ENCODE measurements around the gene TMEM273.

DNA sequence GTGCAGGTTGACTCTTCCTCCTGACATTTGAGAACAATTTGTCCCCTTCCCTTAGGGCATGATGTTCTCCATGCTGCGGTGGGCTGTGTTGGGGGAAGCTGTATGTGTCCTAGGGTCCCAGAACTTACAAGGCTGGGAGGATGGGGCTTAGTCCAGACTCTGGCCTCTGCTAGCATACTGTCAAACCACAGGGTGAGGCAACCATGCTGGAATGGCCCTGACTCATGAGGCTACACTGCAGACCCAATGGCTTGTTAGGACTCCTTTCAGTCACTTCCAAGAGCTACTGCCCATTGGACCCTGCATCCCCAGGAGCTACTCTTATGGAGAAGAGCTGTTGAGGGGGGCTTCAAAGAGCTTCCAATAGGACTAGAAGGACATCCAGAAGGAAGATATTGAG, 34.2 kb downstream of the TMEM273 start:
- TF ChIP-seq YY1 (IDR thresholded peaks at IDR 0.05; ENCODE audit: low read depth), result no peak
- TF ChIP-seq EP300 (IDR thresholded peaks at IDR 0.05; ENCODE audit: borderline replicate concordance), result no peak
- no peak for TF ChIP-seq EGR1 (IDR thresholded peaks at IDR 0.05)
- no peak for TF ChIP-seq CEBPB (IDR thresholded peaks at IDR 0.05)
- TF ChIP-seq, protein P1, sequence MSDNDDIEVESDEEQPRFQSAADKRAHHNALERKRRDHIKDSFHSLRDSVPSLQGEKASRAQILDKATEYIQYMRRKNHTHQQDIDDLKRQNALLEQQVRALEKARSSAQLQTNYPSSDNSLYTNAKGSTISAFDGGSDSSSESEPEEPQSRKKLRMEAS (IDR thresholded peaks at IDR 0.05), result no peak
- TF ChIP-seq, protein P2, sequence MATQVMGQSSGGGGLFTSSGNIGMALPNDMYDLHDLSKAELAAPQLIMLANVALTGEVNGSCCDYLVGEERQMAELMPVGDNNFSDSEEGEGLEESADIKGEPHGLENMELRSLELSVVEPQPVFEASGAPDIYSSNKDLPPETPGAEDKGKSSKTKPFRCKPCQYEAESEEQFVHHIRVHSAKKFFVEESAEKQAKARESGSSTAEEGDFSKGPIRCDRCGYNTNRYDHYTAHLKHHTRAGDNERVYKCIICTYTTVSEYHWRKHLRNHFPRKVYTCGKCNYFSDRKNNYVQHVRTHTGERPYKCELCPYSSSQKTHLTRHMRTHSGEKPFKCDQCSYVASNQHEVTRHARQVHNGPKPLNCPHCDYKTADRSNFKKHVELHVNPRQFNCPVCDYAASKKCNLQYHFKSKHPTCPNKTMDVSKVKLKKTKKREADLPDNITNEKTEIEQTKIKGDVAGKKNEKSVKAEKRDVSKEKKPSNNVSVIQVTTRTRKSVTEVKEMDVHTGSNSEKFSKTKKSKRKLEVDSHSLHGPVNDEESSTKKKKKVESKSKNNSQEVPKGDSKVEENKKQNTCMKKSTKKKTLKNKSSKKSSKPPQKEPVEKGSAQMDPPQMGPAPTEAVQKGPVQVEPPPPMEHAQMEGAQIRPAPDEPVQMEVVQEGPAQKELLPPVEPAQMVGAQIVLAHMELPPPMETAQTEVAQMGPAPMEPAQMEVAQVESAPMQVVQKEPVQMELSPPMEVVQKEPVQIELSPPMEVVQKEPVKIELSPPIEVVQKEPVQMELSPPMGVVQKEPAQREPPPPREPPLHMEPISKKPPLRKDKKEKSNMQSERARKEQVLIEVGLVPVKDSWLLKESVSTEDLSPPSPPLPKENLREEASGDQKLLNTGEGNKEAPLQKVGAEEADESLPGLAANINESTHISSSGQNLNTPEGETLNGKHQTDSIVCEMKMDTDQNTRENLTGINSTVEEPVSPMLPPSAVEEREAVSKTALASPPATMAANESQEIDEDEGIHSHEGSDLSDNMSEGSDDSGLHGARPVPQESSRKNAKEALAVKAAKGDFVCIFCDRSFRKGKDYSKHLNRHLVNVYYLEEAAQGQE (IDR thresholded peaks at IDR 0.05; ENCODE audit: low read depth), result no peak
- no peak for TF ChIP-seq TAF1 (IDR thresholded peaks at IDR 0.05; ENCODE audit: low read depth)
- no peak for TF ChIP-seq CREB1 (IDR thresholded peaks at IDR 0.05; ENCODE audit: low read depth)
- no peak for TF ChIP-seq RAD21 (IDR thresholded peaks at IDR 0.05; ENCODE audit: low read depth)
- TF ChIP-seq ZBTB7A (IDR thresholded peaks at IDR 0.05; ENCODE audit: low read depth), result no peak
- TF ChIP-seq TCF12 (IDR thresholded peaks at IDR 0.05; ENCODE audit: low read depth), result no peak
- no peak for TF ChIP-seq TEAD4 (IDR thresholded peaks at IDR 0.05)
- TF ChIP-seq, protein P3, sequence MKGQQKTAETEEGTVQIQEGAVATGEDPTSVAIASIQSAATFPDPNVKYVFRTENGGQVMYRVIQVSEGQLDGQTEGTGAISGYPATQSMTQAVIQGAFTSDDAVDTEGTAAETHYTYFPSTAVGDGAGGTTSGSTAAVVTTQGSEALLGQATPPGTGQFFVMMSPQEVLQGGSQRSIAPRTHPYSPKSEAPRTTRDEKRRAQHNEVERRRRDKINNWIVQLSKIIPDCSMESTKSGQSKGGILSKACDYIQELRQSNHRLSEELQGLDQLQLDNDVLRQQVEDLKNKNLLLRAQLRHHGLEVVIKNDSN (IDR thresholded peaks at IDR 0.05), result no peak
